ENCODE results near the gene PLXNC1.

Gene PLXNC1

DNA sequence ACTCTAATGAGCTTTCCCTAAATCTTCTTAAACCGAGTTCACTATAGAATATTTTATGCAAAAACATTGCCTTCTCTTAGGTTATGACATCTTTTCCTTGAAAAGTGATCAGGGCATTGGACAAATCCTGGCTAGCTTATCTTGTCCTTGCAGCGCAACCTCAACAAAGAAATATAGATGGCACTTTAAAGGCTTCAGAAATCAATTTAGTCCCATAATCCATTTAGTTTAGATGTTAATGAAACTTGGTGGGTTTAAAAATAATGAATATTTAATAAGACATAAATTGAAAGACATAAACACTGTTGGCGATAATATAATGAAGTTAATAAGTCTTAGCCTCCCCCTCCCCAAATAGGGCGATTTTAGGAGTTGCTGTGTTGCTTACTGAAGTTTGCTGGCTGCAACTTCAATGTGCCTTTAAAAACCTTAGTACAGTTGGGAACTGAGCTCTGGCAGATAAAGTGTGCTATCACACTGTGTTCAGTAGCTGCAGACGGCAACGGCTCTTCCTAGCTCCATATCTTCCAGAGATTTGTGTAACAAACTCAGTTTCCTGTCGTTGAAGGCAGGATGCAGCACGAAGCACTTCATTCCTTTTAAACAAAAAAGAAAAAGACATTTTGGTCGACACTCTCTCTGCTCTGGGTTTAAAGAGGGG, 19.5 kb downstream of the PLXNC1 start:
- peaks cover 2% of the 10 kb centered on the region for H3K4me1 ChIP-seq (ENCODE audit: insufficient read depth, low read length, severe bottlenecking)
- no peak overlapping the region for H3K4me2 ChIP-seq (ENCODE audit: low read length)
- no peaks in the 10 kb centered on the region; the same call in 1 of the 2 replicates for H3K27me3 ChIP-seq (ENCODE audit: insufficient read depth, low read length)
- H3K9me3 ChIP-seq (ENCODE audit: low read length): no peaks in the 10 kb centered on the region
- H3K9ac ChIP-seq (ENCODE audit: low read length): no peak overlapping the region
- H3K36me3 ChIP-seq (ENCODE audit: insufficient read depth, low read length): no peaks in the 10 kb centered on the region
- no peaks in the 10 kb centered on the region for H4K20me1 ChIP-seq (ENCODE audit: insufficient read depth, low read length)
- TF ChIP-seq EZH2 (IDR thresholded peaks at IDR 0.05; ENCODE audit: borderline replicate concordance, low read length): no peak
- TF ChIP-seq, protein P1, sequence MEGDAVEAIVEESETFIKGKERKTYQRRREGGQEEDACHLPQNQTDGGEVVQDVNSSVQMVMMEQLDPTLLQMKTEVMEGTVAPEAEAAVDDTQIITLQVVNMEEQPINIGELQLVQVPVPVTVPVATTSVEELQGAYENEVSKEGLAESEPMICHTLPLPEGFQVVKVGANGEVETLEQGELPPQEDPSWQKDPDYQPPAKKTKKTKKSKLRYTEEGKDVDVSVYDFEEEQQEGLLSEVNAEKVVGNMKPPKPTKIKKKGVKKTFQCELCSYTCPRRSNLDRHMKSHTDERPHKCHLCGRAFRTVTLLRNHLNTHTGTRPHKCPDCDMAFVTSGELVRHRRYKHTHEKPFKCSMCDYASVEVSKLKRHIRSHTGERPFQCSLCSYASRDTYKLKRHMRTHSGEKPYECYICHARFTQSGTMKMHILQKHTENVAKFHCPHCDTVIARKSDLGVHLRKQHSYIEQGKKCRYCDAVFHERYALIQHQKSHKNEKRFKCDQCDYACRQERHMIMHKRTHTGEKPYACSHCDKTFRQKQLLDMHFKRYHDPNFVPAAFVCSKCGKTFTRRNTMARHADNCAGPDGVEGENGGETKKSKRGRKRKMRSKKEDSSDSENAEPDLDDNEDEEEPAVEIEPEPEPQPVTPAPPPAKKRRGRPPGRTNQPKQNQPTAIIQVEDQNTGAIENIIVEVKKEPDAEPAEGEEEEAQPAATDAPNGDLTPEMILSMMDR (IDR thresholded peaks at IDR 0.05; ENCODE audit: low read length): no peak
- H3F3A ChIP-seq (ENCODE audit: insufficient read depth, low read length): no peaks in the 10 kb centered on the region
- no peak overlapping the region for H3K4me3 ChIP-seq (ENCODE audit: low read depth, low read length, poor library complexity, severe bottlenecking)
- H2AFZ ChIP-seq (ENCODE audit: low read length): no peak overlapping the region
- no peaks in the 10 kb centered on the region for H3K9me2 ChIP-seq (ENCODE audit: low read depth, low read length)
- H3K79me2 ChIP-seq (ENCODE audit: insufficient read depth, low read length): no peaks in the 10 kb centered on the region
- H3K27ac ChIP-seq (ENCODE audit: low read depth, low read length, poor library complexity, severe bottlenecking): no peak overlapping the region

DNA sequence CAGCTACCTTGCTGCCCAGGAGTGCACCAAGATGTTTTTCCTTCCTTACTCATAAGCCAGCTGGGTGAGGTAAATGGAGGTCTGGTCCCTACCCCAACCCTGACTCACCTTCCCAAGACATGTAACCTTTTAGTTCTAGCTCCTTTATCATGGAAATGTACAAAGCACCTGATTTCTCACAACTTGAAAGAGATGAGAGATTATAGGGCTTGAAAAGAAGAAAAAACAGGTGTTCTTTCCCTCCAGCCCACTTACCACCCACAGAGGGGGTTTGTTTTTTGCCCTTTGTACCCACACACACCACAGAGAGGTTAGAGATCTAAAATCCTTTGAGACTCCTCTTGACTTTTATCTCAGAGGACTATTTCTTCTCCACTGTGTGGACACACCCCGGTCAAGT, 21.1 kb downstream of the PLXNC1 start:
- H3K4me2 ChIP-seq (ENCODE audit: low read length): no peak overlapping the region
- TF ChIP-seq EZH2 (IDR thresholded peaks at IDR 0.05; ENCODE audit: borderline replicate concordance, low read length): no peak
- TF ChIP-seq, protein P1 (IDR thresholded peaks at IDR 0.05; ENCODE audit: low read length): no peak
- H3K4me1 ChIP-seq (ENCODE audit: insufficient read depth, low read length, severe bottlenecking): peaks cover 18% of the 10 kb centered on the region
- H3K79me2 ChIP-seq (ENCODE audit: insufficient read depth, low read length): no peaks in the 10 kb centered on the region
- H3K9ac ChIP-seq (ENCODE audit: low read length): no peak overlapping the region
- no peak overlapping the region for H3K4me3 ChIP-seq (ENCODE audit: low read depth, low read length, poor library complexity, severe bottlenecking)
- no peaks in the 10 kb centered on the region; the same call in 1 of the 2 replicates for H3K27me3 ChIP-seq (ENCODE audit: insufficient read depth, low read length)
- no peak overlapping the region for H3K27ac ChIP-seq (ENCODE audit: low read depth, low read length, poor library complexity, severe bottlenecking)
- no peaks in the 10 kb centered on the region for H3K36me3 ChIP-seq (ENCODE audit: insufficient read depth, low read length)
- no peaks in the 10 kb centered on the region for H4K20me1 ChIP-seq (ENCODE audit: insufficient read depth, low read length)
- no peaks in the 10 kb centered on the region for H3F3A ChIP-seq (ENCODE audit: insufficient read depth, low read length)
- no peaks in the 10 kb centered on the region for H3K9me3 ChIP-seq (ENCODE audit: low read length)
- H2AFZ ChIP-seq (ENCODE audit: low read length): no peak overlapping the region
- no peaks in the 10 kb centered on the region for H3K9me2 ChIP-seq (ENCODE audit: low read depth, low read length)

DNA sequence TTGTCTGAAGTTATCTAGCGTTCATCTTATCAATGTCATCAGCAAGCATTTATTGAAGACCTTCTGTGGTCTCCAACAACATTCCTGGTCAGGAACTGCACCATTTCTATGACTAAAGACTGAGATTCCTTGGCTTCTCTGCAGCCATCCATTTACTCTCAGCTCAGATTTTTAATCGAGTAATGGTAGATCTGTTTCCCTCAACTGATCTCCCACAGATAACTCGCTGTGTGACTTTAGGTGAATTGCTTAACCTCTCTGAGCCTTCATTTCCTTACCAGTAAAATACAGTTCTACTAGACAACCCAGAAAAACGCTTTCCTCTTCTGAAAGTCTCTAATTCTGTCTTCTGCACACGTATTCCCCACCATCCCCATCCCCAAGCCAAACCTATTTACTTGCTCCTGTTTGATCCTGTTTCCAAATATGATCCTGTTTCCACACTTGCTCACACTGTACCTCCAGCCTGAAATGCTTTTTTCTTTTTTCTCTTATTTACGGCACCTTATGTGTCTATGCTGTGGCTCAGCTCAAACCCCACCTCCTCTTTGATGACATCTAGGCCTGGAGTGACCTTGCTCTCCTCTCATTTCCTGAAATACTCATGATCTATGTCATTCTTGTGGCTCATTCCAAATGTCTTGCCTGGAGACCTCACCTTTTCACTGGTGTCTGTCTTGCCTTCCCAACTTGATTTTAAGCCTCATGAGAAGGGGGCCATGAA, 21.8 kb downstream of the PLXNC1 start:
- no peaks in the 10 kb centered on the region for H3K9me2 ChIP-seq (ENCODE audit: low read depth, low read length)
- H3K27me3 ChIP-seq (ENCODE audit: insufficient read depth, low read length): no peaks in the 10 kb centered on the region; the same call in 1 of the 2 replicates
- H3K4me3 ChIP-seq (ENCODE audit: low read depth, low read length, poor library complexity, severe bottlenecking): no peak overlapping the region
- H4K20me1 ChIP-seq (ENCODE audit: insufficient read depth, low read length): no peaks in the 10 kb centered on the region
- no peak overlapping the region for H3K9ac ChIP-seq (ENCODE audit: low read length)
- no peak overlapping the region for H3K4me2 ChIP-seq (ENCODE audit: low read length)
- H3K36me3 ChIP-seq (ENCODE audit: insufficient read depth, low read length): no peaks in the 10 kb centered on the region
- no peaks in the 10 kb centered on the region for H3K79me2 ChIP-seq (ENCODE audit: insufficient read depth, low read length)
- TF ChIP-seq, protein P1 (IDR thresholded peaks at IDR 0.05; ENCODE audit: low read length): no peak
- TF ChIP-seq EZH2 (IDR thresholded peaks at IDR 0.05; ENCODE audit: borderline replicate concordance, low read length): no peak
- no peak overlapping the region for H2AFZ ChIP-seq (ENCODE audit: low read length)
- no peaks in the 10 kb centered on the region for H3F3A ChIP-seq (ENCODE audit: insufficient read depth, low read length)
- peaks cover 25% of the 10 kb centered on the region for H3K4me1 ChIP-seq (ENCODE audit: insufficient read depth, low read length, severe bottlenecking)
- H3K27ac ChIP-seq (ENCODE audit: low read depth, low read length, poor library complexity, severe bottlenecking): no peak overlapping the region
- no peaks in the 10 kb centered on the region for H3K9me3 ChIP-seq (ENCODE audit: low read length)

All from OCI-LY1 (cell line).